ENCODE measurements around the gene TRPV2.
"Not testable (repeated sequence)": the region's sequence is repeated elsewhere in the genome, so short reads cannot be mapped to it uniquely, and the experiment has no call there.

Gene TRPV2, protein sequence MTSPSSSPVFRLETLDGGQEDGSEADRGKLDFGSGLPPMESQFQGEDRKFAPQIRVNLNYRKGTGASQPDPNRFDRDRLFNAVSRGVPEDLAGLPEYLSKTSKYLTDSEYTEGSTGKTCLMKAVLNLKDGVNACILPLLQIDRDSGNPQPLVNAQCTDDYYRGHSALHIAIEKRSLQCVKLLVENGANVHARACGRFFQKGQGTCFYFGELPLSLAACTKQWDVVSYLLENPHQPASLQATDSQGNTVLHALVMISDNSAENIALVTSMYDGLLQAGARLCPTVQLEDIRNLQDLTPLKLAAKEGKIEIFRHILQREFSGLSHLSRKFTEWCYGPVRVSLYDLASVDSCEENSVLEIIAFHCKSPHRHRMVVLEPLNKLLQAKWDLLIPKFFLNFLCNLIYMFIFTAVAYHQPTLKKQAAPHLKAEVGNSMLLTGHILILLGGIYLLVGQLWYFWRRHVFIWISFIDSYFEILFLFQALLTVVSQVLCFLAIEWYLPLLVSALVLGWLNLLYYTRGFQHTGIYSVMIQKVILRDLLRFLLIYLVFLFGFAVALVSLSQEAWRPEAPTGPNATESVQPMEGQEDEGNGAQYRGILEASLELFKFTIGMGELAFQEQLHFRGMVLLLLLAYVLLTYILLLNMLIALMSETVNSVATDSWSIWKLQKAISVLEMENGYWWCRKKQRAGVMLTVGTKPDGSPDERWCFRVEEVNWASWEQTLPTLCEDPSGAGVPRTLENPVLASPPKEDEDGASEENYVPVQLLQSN

DNA sequence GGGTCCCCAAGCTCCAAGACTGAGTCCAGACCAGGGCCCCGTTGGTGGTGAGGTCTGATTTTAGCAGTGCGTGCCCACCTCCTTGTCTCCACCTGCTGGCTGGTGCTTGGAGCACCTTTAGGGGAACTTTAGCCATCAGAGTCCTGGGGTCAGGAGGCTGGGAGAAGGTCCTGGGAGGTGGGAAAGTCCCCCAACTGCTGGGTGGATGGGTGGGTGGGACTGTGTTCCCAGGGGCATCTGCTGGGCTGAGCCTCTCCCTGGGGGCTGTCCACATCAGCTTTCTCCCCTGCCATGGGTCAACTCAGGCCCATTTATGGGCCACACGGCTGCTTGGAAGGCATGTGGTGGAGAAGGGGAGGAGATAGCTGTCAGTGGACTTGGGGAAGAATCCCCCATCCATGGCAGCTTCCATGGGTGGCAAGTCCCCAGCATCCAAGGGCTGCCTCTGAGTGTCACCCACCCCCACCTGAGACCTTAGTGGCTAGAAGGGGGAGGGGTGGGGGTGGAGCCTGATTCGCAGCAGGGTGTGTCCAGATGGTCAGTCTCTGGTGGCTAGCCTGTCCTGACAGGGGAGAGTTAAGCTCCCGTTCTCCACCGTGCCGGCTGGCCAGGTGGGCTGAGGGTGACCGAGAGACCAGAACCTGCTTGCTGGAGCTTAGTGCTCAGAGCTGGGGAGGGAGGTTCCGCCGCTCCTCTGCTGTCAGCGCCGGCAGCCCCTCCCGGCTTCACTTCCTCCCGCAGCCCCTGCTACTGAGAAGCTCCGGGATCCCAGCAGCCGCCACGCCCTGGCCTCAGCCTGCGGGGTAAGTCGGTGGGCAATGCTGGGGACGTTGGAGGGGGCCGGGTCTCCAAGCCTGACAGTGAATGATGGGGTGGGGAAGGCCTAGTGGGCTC lies at the start of gene TRPV2:
TSS of gene TRPV2 (plus strand) at position 541 of the 894 bp plus-strand sequence. CDS start 2,098 bp downstream, outside the sequence.
- DNase-seq = no peak

DNA sequence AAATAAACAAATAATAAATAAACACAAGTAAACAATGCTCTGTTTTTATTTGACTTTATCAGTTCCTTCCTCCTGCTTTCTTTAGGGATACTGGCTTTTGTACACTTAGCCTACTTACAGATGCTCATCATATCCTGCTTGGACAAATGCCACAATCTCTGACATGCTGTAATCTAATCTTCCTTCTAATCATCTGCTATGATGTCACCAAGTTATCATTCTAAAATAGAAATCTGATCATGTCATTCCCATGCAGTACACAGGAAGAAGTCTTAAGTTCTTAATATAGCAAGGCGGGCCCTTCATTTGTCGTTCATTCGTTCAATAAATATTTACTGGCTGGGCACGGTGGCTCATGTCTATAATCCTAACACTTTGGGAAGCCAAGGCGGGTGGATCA lies 43.6 kb upstream of the TRPV2 start:
- no peak for DNase-seq

DNA sequence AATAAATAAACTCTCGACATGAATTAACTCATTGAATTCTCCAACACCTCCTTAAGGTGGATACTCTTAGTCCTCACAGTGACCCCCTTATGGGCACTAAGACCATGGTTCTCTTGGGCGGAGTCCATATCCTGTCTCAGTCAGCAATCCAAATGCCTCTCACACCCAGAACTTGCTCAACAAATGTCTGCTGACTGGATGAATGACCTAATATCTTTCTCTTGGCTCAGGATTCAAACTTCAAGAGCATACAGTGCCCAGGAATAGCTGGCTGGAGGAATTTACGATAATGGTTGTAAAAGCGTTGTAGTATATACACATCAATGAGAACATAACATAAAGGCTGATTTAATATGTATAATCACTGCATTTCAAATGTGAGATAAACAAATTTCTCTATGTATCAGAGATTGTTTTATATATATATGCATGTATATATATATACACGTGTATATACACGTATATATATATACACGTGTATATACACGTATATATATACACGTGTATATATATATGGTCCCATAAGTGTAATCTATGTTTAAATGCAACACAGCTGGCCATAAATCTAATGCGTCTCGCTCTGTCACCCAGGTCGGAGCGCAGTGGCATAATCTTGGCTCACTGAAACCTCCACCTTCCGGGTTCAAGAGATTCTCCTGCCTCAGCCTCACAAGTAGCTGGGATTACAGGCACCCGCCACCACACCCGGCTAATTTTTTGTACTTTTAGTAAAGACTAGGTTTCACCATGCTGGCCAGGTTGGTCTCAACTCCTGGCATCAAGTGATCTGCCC lies 41.0 kb upstream of the TRPV2 start:
- no peak for DNase-seq

DNA sequence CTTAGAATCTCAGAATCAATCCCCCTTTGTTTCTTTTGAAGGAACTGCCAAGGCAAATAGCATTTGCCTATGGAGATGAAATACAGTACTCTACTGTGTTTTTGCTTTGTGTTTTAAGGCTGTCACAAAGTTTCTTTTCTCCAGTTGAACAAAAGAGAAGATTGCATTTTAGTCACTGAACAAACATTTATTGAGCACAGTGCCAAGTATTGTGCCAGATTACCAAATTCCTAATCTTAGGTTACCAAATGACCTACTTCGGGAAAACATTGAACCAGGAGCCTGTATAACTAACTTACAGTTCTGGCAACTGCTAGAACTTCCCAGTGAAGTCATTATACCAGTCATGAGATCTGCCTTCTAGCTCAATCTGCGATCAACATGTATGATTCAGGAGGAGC lies 37.4 kb upstream of the TRPV2 start:
- DNase-seq = no peak

GRCh38 chr17:16378636-16379282 lies 36.6 kb upstream of the TRPV2 start:
- DNase-seq = no peak

DNA sequence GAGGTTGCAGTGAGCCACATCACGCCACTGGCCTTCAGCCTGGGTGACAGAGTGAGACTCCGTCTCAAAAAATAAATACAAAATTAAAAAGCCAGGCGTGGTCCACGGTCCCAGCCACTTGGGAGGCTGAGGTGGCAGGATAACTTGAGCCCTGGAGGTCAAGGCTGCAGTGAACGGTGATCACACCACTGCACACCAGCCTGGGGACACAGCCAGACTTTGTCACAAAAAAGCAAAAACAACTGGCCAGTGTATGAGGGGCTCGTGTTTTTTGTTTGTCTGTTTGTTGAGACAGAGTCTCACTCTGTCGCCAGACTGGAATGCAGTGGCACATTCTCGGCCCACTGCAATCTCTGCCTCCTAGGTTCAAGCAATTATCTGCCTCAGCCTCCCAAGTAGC lies 35.7 kb upstream of the TRPV2 start:
- no peak for DNase-seq

DNA sequence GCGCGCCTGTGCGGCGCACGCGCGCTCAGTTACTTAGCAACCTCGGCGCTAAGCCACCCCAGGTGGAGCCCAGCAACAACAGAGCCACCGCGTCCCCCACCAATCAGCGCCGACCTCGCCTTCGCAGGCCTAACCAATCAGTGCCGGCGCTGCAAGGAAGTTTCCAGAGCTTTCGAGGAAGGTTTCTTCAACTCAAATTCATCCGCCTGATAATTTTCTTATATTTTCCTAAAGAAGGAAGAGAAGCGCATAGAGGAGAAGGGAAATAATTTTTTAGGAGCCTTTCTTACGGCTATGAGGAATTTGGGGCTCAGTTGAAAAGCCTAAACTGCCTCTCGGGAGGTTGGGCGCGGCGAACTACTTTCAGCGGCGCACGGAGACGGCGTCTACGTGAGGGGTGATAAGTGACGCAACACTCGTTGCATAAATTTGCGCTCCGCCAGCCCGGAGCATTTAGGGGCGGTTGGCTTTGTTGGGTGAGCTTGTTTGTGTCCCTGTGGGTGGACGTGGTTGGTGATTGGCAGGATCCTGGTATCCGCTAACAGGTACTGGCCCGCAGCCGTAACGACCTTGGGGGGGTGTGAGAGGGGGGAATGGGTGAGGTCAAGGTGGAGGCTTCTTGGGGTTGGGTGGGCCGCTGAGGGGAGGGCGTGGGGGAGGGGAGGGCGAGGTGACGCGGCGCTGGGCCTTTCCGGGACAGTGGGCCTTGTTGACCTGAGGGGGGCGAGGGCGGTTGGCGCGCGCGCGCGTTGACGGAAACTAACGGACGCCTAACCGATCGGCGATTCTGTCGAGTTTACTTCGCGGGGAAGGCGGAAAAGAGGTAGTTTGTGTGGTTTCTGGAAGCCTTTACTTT lies 34.5 kb upstream of the TRPV2 start, which contains the start of gene UBB:
TSS of gene UBB (plus strand) at position 452 of the 856 bp plus-strand sequence. CDS start 817 bp downstream, outside the sequence.
- DNase-seq = peak; percentile 79

DNA sequence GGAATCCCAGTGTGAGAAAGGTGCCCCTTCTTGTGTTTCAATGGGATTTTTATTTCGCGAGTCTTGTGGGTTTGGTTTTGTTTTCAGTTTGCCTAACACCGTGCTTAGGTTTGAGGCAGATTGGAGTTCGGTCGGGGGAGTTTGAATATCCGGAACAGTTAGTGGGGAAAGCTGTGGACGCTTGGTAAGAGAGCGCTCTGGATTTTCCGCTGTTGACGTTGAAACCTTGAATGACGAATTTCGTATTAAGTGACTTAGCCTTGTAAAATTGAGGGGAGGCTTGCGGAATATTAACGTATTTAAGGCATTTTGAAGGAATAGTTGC lies 33.9 kb upstream of the TRPV2 start:
- no peak for DNase-seq

GRCh38 chr17:16383216-16383615 lies 32.2 kb upstream of the TRPV2 start:
- no peak for DNase-seq

DNA sequence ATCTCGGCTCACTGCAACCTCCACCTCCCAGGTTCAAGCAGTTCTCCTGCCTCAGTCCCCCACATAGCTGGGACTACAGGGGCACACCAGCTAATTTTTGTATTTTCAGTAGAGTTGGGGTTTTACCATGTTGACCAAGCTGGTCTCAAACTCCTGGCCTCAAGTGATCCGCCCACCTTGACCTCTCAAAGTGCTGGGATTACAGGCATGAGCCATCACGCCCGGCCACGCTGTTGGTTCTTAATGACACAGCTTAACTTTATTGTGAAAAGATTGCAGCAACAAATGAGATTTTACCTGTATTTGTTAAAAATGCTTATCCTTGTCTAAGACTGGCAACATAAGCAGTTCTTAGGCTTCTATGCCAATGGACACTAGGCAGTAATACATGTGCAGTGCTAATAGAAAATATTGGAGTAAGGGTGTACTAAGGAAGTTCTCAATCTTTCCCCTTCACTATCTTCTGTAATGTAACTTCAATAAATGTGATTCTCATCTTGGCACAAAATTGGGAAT lies 31.5 kb upstream of the TRPV2 start:
- DNase-seq = no peak

DNA sequence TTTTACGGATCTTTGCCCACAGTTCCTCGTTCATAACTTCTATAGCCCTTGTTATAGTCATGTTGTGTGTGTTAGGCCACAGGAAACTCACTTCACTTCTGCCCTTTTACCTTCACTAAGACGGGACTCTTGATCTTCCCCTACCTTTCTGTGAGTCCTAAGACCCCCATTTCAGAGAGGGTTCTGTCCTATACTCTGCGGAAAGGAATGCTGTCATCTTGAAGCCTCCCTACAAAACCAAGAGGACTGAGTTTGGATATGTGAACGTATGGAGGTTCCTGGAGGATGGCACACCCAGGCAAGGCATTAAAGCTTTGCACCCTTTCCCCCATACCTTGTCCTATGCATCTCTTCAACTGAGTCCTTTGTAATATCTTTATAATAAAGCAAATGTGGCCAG lies 30.8 kb upstream of the TRPV2 start:
- DNase-seq = no peak

DNA sequence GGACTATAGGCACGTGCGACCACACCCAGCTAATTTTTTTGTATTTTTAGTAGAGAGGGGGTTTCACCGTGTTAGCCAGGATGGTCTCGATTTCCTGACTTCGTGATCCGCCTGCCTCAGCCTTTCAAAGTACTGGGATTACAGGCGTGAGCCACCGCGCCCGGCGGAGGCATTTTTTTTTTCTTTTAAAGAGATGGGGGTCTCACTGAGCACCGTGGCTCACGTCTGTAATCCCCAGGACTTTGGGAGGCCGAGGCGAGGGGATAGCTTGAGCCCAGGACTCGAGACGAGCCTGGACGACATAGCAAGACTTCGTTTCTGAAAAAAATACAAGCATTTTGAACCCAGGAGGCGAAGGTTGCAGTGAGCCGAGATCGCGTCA lies 29.3 kb upstream of the TRPV2 start:
- not testable (repeated sequence) for DNase-seq

- DNase-seq = no peak
These were observed 23.9 kb upstream of the TRPV2 start for GRCh38 chr17:16391451-16391850.

- DNase-seq = not testable (repeated sequence)
These were observed 22.9 kb upstream of the TRPV2 start for GRCh38 chr17:16392491-16392890.

DNA sequence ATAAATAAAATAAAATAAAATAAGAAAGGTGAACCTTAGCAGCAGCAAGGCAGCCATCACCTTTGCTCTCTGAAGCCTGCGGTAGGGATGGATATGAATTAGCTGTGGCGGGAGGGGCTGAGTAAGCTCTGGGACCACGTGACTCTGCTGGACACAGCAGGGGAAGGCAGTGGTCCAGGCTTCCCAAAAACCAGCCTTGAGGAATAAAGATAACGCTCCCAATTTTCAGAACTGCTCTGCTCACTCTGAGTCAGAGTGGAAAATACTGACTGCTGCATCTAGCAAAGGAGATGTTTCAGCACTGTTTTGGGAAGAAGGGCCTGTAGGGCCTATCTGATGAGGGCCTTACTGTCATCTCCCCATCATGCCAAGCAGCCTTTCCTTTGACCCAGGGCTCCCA lies 19.5 kb upstream of the TRPV2 start:
- DNase-seq = not testable (repeated sequence)

DNA sequence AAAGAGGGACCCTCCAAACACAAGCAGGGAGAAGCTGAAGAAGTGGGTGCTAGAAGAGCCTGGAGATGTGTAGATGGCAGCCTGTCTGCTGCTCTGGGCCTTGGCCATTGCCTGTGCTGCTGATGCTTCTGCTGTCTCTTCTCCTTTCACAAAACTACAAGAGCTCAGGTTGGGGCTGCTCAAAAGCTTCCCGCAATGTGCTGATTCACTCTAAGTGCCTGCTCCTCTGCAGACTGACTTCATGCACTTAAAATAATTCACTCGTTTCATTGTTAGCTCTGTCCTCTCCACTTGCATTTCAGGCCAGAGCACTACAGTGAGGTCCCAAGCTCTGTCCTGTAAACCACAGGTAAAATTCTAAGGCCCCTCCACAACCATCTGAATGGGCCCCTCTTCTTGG lies 18.7 kb upstream of the TRPV2 start:
- not testable (repeated sequence) for DNase-seq

GRCh38 chr17:16398270-16399267 lies 16.8 kb upstream of the TRPV2 start:
- DNase-seq = no peak

- not testable (repeated sequence) for DNase-seq
These were observed 11.5 kb upstream of the TRPV2 start for GRCh38 chr17:16403847-16404246.

All from NCI-H2107 (cell line).